Testis (tissue), 2 donors: ENCODE results near the gene PLSCR4.

Source experiments
- CTCF ChIP-seq, 3 experiments: fragments of 450-650 bp in 2 of 3; fragments of 200-600 bp in 1 of 3; sonication (generic) in 1 of 3; IDR thresholded peaks; one replicate each; pipeline ENCODE4 v1.5.1; 2016 to 2019; ENCODE audit warnings: antibody characterized with exemption in 3 of 3, mild to moderate bottlenecking in 2 of 3, moderate library complexity in 1 of 3
- POLR2A ChIP-seq: fragments of 450-650 bp; IDR thresholded peaks from one replicate; pipeline ENCODE4 v1.6.1; 2017; ENCODE audit warnings: antibody characterized with exemption, mild to moderate bottlenecking, moderate library complexity

GRCh38 chr3:146178006-146178689, 72.8 kb downstream of the PLSCR4 start:
- no peak for TF ChIP-seq CTCF (IDR thresholded peaks at IDR 0.05)
- TF ChIP-seq POLR2A, result no peak
